WI38 (cell line): ENCODE results near the gene MRPS9.

Source experiments
- H3K4me3 ChIP-seq: 2 replicates; pipeline ENCODE4 v1.5.1; 2011; ENCODE audit warnings: low read depth, mild to moderate bottlenecking, control low read depth, low read length
- TF ChIP-seq, protein P1 (sequence below): IDR thresholded peaks from 2 replicates; pipeline ENCODE4 v1.5.1; 2012; ENCODE audit warnings: low read depth, mild to moderate bottlenecking, control low read depth, low read length

The MRPS9 gene

GRCh38 chr2:105129722-105130232 lies 91.9 kb downstream of the MRPS9 start:
- TF ChIP-seq, protein P1, sequence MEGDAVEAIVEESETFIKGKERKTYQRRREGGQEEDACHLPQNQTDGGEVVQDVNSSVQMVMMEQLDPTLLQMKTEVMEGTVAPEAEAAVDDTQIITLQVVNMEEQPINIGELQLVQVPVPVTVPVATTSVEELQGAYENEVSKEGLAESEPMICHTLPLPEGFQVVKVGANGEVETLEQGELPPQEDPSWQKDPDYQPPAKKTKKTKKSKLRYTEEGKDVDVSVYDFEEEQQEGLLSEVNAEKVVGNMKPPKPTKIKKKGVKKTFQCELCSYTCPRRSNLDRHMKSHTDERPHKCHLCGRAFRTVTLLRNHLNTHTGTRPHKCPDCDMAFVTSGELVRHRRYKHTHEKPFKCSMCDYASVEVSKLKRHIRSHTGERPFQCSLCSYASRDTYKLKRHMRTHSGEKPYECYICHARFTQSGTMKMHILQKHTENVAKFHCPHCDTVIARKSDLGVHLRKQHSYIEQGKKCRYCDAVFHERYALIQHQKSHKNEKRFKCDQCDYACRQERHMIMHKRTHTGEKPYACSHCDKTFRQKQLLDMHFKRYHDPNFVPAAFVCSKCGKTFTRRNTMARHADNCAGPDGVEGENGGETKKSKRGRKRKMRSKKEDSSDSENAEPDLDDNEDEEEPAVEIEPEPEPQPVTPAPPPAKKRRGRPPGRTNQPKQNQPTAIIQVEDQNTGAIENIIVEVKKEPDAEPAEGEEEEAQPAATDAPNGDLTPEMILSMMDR: no peak
- H3K4me3 ChIP-seq: no peak overlapping the region

- H3K4me3 ChIP-seq: no peak overlapping the region
- TF ChIP-seq, protein P1: no peak
These were observed 92.7 kb downstream of the MRPS9 start for GRCh38 chr2:105130546-105130945.

- TF ChIP-seq, protein P1: no peak
- no peak overlapping the region for H3K4me3 ChIP-seq
These were observed 96.2 kb downstream of the MRPS9 start for GRCh38 chr2:105134081-105134480.

GRCh38 chr2:105135436-105135835 lies 97.6 kb downstream of the MRPS9 start:
- TF ChIP-seq, protein P1: no peak
- no peak overlapping the region for H3K4me3 ChIP-seq

GRCh38 chr2:105136394-105136793 lies 98.5 kb downstream of the MRPS9 start:
- H3K4me3 ChIP-seq: no peak overlapping the region
- TF ChIP-seq, protein P1: no peak

DNA sequence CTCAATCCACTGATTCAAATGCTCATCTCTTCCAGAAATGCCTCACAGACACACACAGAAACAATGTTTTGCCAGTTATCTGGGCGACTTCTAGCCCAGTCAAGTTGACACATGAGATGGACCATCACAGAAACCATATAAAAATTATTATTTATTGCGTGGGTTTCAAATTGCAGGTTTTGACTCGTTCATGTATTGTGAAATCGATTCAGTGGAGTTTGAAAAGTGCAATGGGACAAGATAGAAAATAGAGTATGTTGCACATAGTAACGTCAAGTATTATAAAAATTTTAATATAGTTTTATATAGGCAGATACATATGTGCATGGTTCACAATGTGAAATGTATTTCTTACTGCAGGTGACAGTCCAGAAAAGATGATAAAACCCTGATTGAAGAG lies 100.8 kb downstream of the MRPS9 start:
- TF ChIP-seq, protein P1: no peak
- no peak overlapping the region for H3K4me3 ChIP-seq

- H3K4me3 ChIP-seq: no peak overlapping the region
- TF ChIP-seq, protein P1: no peak
These were observed 101.8 kb downstream of the MRPS9 start for GRCh38 chr2:105139556-105140239.
